ENCODE data around the gene ARL15.

GRCh38 chr5:54221135-54221534 is 89.2 kb downstream of the ARL15 start:
- TF ChIP-seq EZH2 (IDR thresholded peaks at IDR 0.05) (no peak), POLR2AphosphoS5 (IDR thresholded peaks at IDR 0.05; ENCODE audit: borderline replicate concordance, low read depth, low read length) (no peak), FOXP2 (optimal IDR thresholded peaks at IDR 0.05; ENCODE audit: control extremely low read depth, extremely low read length, insufficient read depth) (no peak)
